Transverse colon (tissue), 3 donors: ENCODE results near the gene PIP4P1.
"Not testable (repeated sequence)": the region's sequence is repeated elsewhere in the genome, so short reads cannot be mapped to it uniquely, and the experiment has no call there.

Experiments used
- POLR2A ChIP-seq: fragments of 450-650 bp; IDR thresholded peaks from one replicate; pipeline ENCODE4 v1.6.1; 2016; ENCODE audit warnings: antibody characterized with exemption, mild to moderate bottlenecking, moderate library complexity
- POLR2AphosphoS5 ChIP-seq, 3 donors: sonication (generic); formaldehyde crosslinking; IDR thresholded peaks; one replicate each; pipeline ENCODE4 v1.6.1; 2016; ENCODE audit warnings: antibody characterized with exemption in 3 of 3

DNA sequence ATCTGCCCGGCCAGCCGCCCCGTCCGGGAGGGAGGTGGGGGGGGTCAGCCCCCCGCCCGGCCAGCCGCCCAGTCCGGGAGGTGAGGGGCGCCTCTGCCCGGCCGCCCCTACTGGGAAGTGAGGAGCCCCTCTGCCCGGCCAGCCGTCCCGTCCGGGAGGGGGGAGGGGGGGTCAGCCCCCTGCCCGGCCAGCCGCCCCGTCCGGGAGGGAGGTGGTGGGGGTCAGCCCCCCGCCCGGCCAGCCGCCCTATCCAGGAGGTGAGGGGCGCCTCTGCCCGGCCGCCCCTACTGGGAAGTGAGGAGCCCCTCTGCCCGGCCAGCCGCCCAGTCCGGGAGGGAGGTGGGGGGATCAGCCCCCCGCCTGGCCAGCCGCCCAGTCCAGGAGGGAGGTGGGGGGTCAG, 45.0 kb upstream of the PIP4P1 start:
- TF ChIP-seq POLR2A; POLR2AphosphoS5 (IDR thresholded peaks at IDR 0.05): not testable (repeated sequence)
